Fibroblast of gingiva (primary cell): Measurements from ENCODE around the gene KRTAP20-3.

ENCODE experiments used
- DNase-seq: peaks from one replicate; pipeline ENCODE4 v3.0.0-alpha.2; 2011; ENCODE audit warnings: low read depth

Gene KRTAP20-3

DNA sequence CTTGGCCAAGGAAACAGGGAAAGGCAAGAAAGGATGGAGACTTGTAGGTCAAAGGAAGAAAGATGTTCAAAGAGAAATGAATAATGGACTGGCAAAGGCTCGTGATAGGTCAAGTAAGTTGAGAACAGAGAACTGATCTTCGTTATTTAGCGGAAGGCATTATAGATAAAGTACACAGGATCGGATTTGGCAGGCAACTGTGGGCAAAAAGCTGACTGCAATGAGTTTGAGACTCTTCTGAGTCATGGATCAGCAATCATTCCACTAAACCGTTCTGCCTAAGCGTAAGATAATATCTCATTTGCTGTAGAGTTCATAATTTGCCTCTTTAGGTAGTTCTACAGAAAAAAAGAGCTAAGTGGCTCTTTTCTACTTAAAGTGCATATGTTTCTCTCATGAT, 41.8 kb downstream of the KRTAP20-3 start:
- no peak for DNase-seq

DNA sequence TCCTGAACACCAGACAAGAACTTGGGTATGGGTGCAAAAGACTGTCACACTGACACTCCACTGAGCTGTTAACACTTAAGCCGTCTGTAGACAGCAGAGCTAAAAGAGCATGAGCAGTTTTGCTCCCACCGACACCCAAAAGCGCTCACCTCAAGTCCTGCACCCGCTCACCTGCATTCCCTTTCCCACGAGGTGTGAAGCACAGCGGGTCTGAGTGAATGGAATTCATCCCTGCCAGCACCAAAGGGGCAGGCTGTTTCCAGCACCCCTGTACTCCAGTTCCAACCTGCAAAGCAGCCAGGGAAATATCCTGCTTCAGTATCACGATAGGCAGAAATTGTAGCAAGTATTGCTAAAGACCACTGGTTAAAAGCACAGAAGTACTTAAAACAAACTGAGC, 47.2 kb downstream of the KRTAP20-3 start:
- no peak for DNase-seq
